GM23338 (cell line): ENCODE data around the gene BPIFB6. TPM values are rescaled to one million over a fixed set of nuclear protein-coding genes. Genes with fewer than 3 reads are reported as not detected.

ENCODE experiments used
- CREB1 ChIP-seq: fragments of 250-450 bp; sonication (Bioruptor Pico); IDR thresholded peaks from 2 replicates; pipeline ENCODE4 v1.5.0; 2020; ENCODE audit warnings: low read depth, mild to moderate bottlenecking, moderate library complexity
- CTCF ChIP-seq, 2 experiments: fragments of 200-600 bp in 1 of 2; sonication (generic) in 1 of 2; conservative IDR thresholded peaks; 2 replicates each; pipeline versions ENCODE4 v1.5.1 to v1.6.1; 2016 to 2017; ENCODE audit warnings: antibody characterized with exemption in 2 of 2, low read depth in 2 of 2, mild to moderate bottlenecking in 2 of 2, moderate library complexity in 1 of 2
- ETS1 ChIP-seq: IDR thresholded peaks from 2 replicates; pipeline ENCODE4 v1.6.1; 2016; ENCODE audit warnings: antibody characterized with exemption
- EZH2 ChIP-seq: fragments of 200-600 bp; sonication (generic); IDR thresholded peaks from one replicate; pipeline ENCODE4 v1.8.0; 2017; ENCODE audit warnings: antibody characterized with exemption, mild to moderate bottlenecking, low read depth; ENCODE audit not compliant: unreplicated experiment
- POLR2AphosphoS5 ChIP-seq: IDR thresholded peaks from 2 replicates; pipeline ENCODE4 v1.6.1; 2016; ENCODE audit warnings: antibody characterized with exemption, low read depth
- STAT1 ChIP-seq: IDR thresholded peaks from one replicate; pipeline ENCODE4 v1.6.1; 2016; ENCODE audit warnings: antibody characterized with exemption; ENCODE audit not compliant: unreplicated experiment
- ZNF114 ChIP-seq: fragments of 250-450 bp; sonication (Bioruptor Pico); IDR thresholded peaks from 2 replicates; pipeline ENCODE4 v1.5.0; 2020; ENCODE audit warnings: mild to moderate bottlenecking, moderate library complexity
- ZNF331 ChIP-seq: fragments of 250-450 bp; sonication (Bioruptor Pico); IDR thresholded peaks from 2 replicates; pipeline ENCODE4 v1.5.0; 2020; ENCODE audit warnings: low read depth, mild to moderate bottlenecking, moderate library complexity
- ZNF462 ChIP-seq: fragments of 250-450 bp; sonication (Bioruptor Pico); IDR thresholded peaks from 2 replicates; pipeline ENCODE4 v1.5.0; 2020; ENCODE audit warnings: mild to moderate bottlenecking, moderate library complexity
- polyA plus RNA-seq: library from polyadenylated mRNA; unstranded; fragments of >200 nt; fragmentation: Nextera tagmentation; extraction: Ambion mirVana; gene quantifications from 2 replicates; pipeline ENCODE4 v1.2.1, GENCODE V29; 2016
- total RNA-seq: library from RNA; depleted of rRNA; stranded (reverse); fragments of >200 nt; shearing (Covaris generic); gene quantifications from 2 replicates; pipeline ENCODE4 v1.2.3, GENCODE V29; 2014

The BPIFB6 gene
- total and polyA plus RNA-seq, 2 experiments from 2014 or later = not detected

GRCh38 chr20:33064572-33065287 is 33.3 kb downstream of the BPIFB6 start (continued):
- TF ChIP-seq ZNF462 = no peak
- no peak for TF ChIP-seq STAT1
- no peak for TF ChIP-seq CTCF (conservative IDR thresholded peaks at IDR 0.05; ENCODE audit: low read depth in 2 of 2)
- no peak for TF ChIP-seq ZNF114 (CRISPR knock-in tag)
- TF ChIP-seq CREB1 (CRISPR knock-in tag) = no peak
- no peak for TF ChIP-seq EZH2
- TF ChIP-seq ZNF331 (CRISPR knock-in tag) = no peak
- no peak for TF ChIP-seq ETS1
- TF ChIP-seq POLR2AphosphoS5 = no peak
